Measurements from ENCODE around the gene SDK1. TPM values are rescaled to one million over a fixed set of nuclear protein-coding genes. Genes with fewer than 3 reads are reported as not detected.

Gene SDK1
- total RNA-seq, 4 donors from 2014 or later: 2.0 to 9.3 (median 3.8) TPM

GRCh38 chr7:4166340-4166739, 865.3 kb downstream of the SDK1 start:
- H3K27me3 ChIP-seq: peaks cover 0 to 6% (median 0%) of the 10 kb centered on the region in 4 donors
- H3K4me3 ChIP-seq: no peak overlapping the region
- no peak for TF ChIP-seq POLR2A (IDR thresholded peaks at IDR 0.05)
- no peaks in the 10 kb centered on the region for H3K36me3 ChIP-seq
- H3K27ac ChIP-seq: no peak overlapping the region
- DNase-seq: no peak
- H3K9me3 ChIP-seq: no peaks in the 10 kb centered on the region
- H3K4me1 ChIP-seq: peaks cover 0 to 10% (median 0%) of the 10 kb centered on the region in 3 donors
- intact Hi-C loops (cut with DNase I): no loop called here
- 81 to 91% methylated on average over 7 to 11 of the region's 14 CpGs for WGBS, 2 donors

- no peaks in the 10 kb centered on the region for H3K36me3 ChIP-seq
- intact Hi-C loops (cut with DNase I): no loop called here
- TF ChIP-seq POLR2A (IDR thresholded peaks at IDR 0.05) (no peak), CTCF (IDR thresholded peaks at IDR 0.05) (no peak)
Measured at GRCh38 chr7:4166807-4167206, 865.8 kb downstream of the SDK1 start.

GRCh38 chr7:4167385-4167910, 866.4 kb downstream of the SDK1 start:
- H3K4me3 ChIP-seq: no peak overlapping the region
- intact Hi-C loops (cut with DNase I): no loop called here
- H3K27ac ChIP-seq: no peak overlapping the region
- peaks cover 0 to 15% (median 0%) of the 10 kb centered on the region in 4 donors for H3K27me3 ChIP-seq
- 80 to 86% methylated on average over 9 to 10 of the region's 10 CpGs for WGBS, 2 donors
- no peaks in the 10 kb centered on the region for H3K9me3 ChIP-seq
- no peak for DNase-seq
- peaks cover 0 to 10% (median 0%) of the 10 kb centered on the region in 3 donors for H3K4me1 ChIP-seq
- no peaks in the 10 kb centered on the region for H3K36me3 ChIP-seq
- no peak for TF ChIP-seq CTCF (IDR thresholded peaks at IDR 0.05)
- no peak for TF ChIP-seq POLR2A (IDR thresholded peaks at IDR 0.05)

More at GRCh38 chr7:4166807-4167206, 865.8 kb downstream of the SDK1 start:
- H3K27me3 ChIP-seq: peaks cover 0 to 10% (median 0%) of the 10 kb centered on the region in 4 donors
- H3K9me3 ChIP-seq: no peaks in the 10 kb centered on the region
- H3K4me3 ChIP-seq: no peak overlapping the region
- H3K4me1 ChIP-seq: peaks cover 0 to 10% (median 0%) of the 10 kb centered on the region in 3 donors
- 86 to 90% methylated on average over 4 to 7 of the region's 8 CpGs for WGBS, 2 donors
- no peak overlapping the region for H3K27ac ChIP-seq
- no peak for DNase-seq

- WGBS, 2 donors: 90 to 95% methylated on average over 5 to 7 of the region's 10 CpGs
- Histone ChIP-seq H3K9me3 (no peaks in the 10 kb centered on the region), H3K27ac (no peak overlapping the region), H3K27me3 (peaks cover 0 to 19% (median 0%) of the 10 kb centered on the region in 4 donors), H3K4me3 (no peak overlapping the region), H3K36me3 (no peaks in the 10 kb centered on the region), H3K4me1 (peaks cover 0 to 10% (median 0%) of the 10 kb centered on the region in 3 donors)
- no peak for DNase-seq
- TF ChIP-seq POLR2A (IDR thresholded peaks at IDR 0.05) (no peak), CTCF (IDR thresholded peaks at IDR 0.05) (no peak)
- intact Hi-C loops (cut with DNase I): no loop called here
Measured at GRCh38 chr7:4168041-4168440, 867.0 kb downstream of the SDK1 start.

- TF ChIP-seq POLR2A (IDR thresholded peaks at IDR 0.05): no peak
- no peak for TF ChIP-seq CTCF (IDR thresholded peaks at IDR 0.05)
- intact Hi-C loops (cut with DNase I): no loop called here
- H3K36me3 ChIP-seq: no peaks in the 10 kb centered on the region
- H3K4me3 ChIP-seq: no peak overlapping the region
- H3K27ac ChIP-seq: no peak overlapping the region
- peaks cover 0 to 10% (median 0%) of the 10 kb centered on the region in 3 donors for H3K4me1 ChIP-seq
- DNase-seq: no peak
- no peaks in the 10 kb centered on the region for H3K9me3 ChIP-seq
- peaks cover 0 to 24% (median 0%) of the 10 kb centered on the region in 4 donors for H3K27me3 ChIP-seq
- 52 to 53% methylated on average over 4 of the region's 7 CpGs for WGBS, 2 donors
Measured at GRCh38 chr7:4168541-4168940, 867.5 kb downstream of the SDK1 start.
